HG02981 (cell line): ENCODE data around the gene SLC40A1.

Experiments used
- ATAC-seq: cut with Tn5 transposase; IDR thresholded peaks from one replicate; pipeline ENCODE4 v1.9.1; 2021; ENCODE audit warnings: mild to moderate bottlenecking, moderate library complexity; ENCODE audit not compliant: unreplicated experiment

SLC40A1 gene, protein sequence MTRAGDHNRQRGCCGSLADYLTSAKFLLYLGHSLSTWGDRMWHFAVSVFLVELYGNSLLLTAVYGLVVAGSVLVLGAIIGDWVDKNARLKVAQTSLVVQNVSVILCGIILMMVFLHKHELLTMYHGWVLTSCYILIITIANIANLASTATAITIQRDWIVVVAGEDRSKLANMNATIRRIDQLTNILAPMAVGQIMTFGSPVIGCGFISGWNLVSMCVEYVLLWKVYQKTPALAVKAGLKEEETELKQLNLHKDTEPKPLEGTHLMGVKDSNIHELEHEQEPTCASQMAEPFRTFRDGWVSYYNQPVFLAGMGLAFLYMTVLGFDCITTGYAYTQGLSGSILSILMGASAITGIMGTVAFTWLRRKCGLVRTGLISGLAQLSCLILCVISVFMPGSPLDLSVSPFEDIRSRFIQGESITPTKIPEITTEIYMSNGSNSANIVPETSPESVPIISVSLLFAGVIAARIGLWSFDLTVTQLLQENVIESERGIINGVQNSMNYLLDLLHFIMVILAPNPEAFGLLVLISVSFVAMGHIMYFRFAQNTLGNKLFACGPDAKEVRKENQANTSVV

DNA sequence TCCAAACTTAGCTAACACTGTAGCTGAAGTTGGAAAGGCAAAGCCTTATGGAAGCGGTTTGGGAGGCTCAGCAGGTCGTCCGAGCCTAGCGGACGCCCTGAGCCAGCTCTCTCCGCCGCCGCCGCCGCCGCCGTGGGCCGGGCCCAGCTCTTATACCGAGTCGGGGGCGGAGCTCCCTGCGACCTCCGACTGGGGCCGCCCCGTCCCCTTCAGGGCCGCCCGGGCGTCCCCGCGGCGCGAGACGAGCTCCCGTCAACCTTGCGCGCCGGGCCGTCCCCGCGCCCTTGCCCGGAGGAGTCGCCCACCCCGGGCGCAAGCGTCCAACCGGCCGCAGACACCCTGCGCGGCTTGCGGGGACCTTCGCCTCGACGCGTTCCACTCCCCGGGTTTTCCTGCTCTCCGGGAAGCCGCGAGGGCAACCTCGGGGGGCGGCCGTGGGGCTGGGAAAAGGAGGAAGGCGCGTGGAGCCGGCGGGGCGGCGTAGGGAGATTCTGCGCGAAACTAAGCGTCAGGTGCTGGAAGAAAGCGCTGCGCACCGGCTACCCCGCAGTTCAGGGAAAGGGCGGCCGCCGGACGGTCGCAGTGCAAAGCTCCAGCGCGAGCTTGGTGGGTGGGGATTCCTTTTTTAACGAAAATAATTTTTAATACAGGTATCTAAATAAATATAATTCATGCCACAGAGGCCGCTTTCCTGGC is at the start of gene SLC40A1:
Gene SLC40A1 (minus strand): TSS at position 129 of the 696 bp plus-strand sequence. CDS start 326 bp downstream, outside the sequence.
- ATAC-seq: no peak

- ATAC-seq: no peak
These were observed 49.2 kb upstream of the SLC40A1 start for GRCh38 chr2:189629531-189630453.

DNA sequence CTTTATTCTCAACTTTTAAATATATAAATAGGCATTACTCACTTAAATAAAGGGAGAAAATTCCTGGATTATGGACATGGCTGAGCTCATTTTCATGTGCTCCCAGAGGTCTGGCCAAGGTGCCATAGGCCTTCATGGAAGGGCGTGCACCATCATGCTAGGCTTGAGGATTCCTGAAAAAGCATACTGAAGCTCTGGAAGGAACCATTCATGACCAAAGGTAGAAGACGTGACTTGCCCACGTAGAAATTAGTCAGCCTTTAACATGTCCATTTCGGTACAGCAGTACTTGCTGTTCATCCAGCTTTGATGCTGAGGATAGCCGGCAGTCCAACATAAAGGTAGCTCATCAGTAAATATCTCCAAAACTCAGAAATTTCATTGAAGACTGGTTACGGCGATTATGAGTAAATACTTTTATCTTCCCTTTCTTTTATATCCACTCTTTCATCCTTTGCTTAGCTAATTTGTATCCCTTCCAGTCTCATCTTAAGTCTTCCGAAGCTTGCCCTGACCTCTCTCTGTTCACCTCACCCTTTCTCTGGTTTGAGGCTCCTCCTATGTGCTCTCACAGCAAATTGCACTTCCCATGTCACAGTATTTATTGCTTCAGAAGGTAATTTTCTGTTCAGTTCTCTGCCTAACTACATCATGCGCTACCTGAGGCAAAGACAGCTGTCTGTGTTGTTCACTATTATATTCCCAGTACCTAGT is 48.4 kb upstream of the SLC40A1 start:
- ATAC-seq: no peak

- ATAC-seq: no peak
These were observed 47.2 kb upstream of the SLC40A1 start for GRCh38 chr2:189627789-189628188.

DNA sequence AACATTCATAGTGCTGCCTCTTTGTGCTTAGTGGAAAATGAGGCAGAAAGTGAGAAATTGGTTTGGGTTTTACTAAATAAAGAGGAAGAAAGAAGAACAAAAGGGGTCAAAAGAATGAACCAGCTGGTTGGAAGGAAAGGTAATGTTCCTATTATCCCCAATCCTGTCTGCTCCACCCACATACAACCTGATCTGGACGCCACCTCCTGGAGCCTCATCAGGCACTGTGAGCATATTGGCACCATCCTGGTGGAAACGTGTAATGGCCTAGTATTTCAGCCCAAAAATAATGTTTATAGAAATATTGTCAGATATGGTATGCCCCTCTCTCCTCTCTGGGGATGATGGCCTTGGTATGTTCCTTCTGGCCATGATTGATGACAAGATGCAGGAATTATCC is 45.0 kb upstream of the SLC40A1 start:
- ATAC-seq: no peak

GRCh38 chr2:189624648-189625355 is 44.2 kb upstream of the SLC40A1 start:
- no peak for ATAC-seq

DNA sequence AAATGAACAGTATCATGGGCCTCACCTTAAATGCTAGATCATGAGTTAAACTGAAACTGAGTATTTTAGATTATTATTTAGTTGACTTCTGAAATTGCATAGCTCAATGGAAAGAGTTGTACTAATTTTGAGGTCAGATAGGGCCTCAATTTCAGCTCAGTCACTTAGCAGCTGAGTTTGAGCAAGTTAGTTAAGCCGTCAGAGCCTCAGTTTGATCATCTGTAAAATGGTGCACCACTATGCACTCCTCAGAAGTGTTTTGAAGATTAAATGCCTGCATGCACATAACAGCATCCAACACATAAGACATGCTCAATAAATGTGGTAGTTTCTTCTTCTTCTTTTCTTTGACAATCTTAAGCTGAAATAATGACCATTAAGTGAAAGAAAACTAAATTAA is 42.5 kb upstream of the SLC40A1 start:
- ATAC-seq: no peak

GRCh38 chr2:189621781-189622180 is 41.2 kb upstream of the SLC40A1 start:
- ATAC-seq: no peak

- no peak for ATAC-seq
These were observed 37.6 kb upstream of the SLC40A1 start for GRCh38 chr2:189618197-189618596.

DNA sequence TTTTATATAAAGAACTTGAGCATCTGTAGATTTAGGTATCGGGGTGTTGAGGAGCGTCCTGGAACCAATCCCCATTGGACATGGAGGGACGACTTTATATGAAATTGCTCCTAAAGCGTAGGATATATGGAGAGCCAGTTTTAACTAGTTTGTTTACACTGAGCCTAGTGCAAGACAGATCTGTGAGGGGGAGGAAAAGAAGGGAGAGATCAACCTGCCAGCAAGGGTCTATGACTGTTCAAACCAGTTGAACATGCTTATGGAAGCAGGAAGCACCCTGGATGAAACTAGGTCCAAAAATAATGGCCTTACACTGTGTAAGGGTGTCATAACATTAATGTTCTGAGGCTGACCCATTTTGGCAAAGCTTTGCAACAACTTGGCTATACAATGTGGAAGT is 34.0 kb upstream of the SLC40A1 start:
- no peak for ATAC-seq

- no peak for ATAC-seq
These were observed 33.2 kb upstream of the SLC40A1 start for GRCh38 chr2:189613650-189614420.

DNA sequence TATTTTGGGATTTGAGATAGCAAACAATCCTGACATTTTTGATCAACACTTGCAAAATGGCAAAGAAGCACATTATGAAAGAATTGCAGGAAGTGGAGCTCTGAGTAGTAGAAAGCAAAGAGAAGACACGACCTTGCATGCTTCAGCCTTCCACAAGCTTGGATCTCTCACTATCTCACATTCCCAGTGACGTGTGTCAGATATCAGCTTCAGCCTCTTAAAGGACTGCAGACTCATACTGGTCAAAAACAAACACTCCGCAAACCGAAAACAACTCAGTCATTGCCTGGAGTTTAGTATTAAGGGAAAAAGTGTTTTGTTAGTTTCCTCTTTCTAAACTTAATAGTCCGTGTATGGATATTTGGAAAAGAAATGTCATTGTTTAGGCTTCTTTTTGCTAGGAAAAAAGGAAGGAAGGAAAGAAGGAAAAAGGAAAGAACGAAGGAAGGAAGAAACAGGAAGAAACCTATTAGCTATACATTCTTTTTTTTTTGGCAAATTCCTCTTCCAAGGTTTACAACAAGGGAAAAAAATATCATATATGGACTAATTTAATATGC is 32.6 kb upstream of the SLC40A1 start:
- ATAC-seq: no peak

GRCh38 chr2:189610700-189611099 is 30.1 kb upstream of the SLC40A1 start:
- no peak for ATAC-seq

GRCh38 chr2:189609853-189610252 is 29.3 kb upstream of the SLC40A1 start:
- no peak for ATAC-seq

DNA sequence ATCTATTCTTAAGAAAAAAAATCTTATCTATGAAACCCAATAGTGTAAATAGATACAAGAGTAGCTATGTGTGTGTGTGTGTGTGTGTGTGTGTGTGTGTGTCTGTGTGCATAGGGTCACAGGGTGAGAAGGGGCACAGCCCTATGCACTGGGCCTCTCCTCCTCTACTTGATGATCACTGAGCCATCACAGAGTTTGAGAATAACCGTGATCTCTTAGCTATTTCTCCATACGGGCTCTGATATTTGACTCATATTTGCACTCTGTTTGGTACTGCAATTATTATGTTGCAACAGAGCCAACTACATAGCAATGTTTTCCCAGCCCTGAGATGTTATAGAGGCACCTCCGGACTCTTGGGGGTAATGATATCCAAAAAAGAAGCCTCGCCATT is 28.8 kb upstream of the SLC40A1 start:
- no peak for ATAC-seq

- ATAC-seq: no peak
These were observed 28.3 kb upstream of the SLC40A1 start for GRCh38 chr2:189608795-189609422.

GRCh38 chr2:189608170-189608569 is 27.6 kb upstream of the SLC40A1 start:
- ATAC-seq: no peak

- no peak for ATAC-seq
These were observed 21.6 kb upstream of the SLC40A1 start for GRCh38 chr2:189602233-189602632.
